H9 (cell line): ENCODE results near the gene P4HA3. TPM values are rescaled to one million over a fixed set of nuclear protein-coding genes. Genes with fewer than 3 reads are reported as not detected.

Experiments
- DNase-seq: peaks from one replicate; pipeline ENCODE4 v3.0.0-alpha.2; 2017
- H2AFZ ChIP-seq: one replicate; pipeline ENCODE4 v1.6.1; 2013; ENCODE audit warnings: mild to moderate bottlenecking, low read length, control low read depth, moderate library complexity
- H2AK5ac ChIP-seq: 2 replicates; pipeline ENCODE4 v1.6.1; 2013; ENCODE audit warnings: low read length, control low read depth, mixed read lengths; ENCODE audit not compliant: insufficient read length
- H2BK120ac ChIP-seq: one replicate; pipeline ENCODE4 v1.6.1; 2013; ENCODE audit warnings: low read depth, mild to moderate bottlenecking, low read length, control low read depth, inconsistent platforms; ENCODE audit not compliant: poor library complexity, severe bottlenecking
- H2BK12ac ChIP-seq: 2 replicates; pipeline ENCODE4 v1.6.1; 2013; ENCODE audit warnings: low read length, control low read depth, mixed read lengths, low read depth; ENCODE audit not compliant: insufficient read length
- H2BK15ac ChIP-seq: 2 replicates; pipeline ENCODE4 v1.6.1; 2013; ENCODE audit warnings: low read depth, low read length, control low read depth
- H2BK20ac ChIP-seq: one replicate; pipeline ENCODE4 v1.6.1; 2013; ENCODE audit warnings: low read depth, mild to moderate bottlenecking, low read length, control low read depth, inconsistent platforms; ENCODE audit not compliant: poor library complexity, severe bottlenecking
- H2BK5ac ChIP-seq: 2 replicates; pipeline ENCODE4 v1.6.1; 2013; ENCODE audit warnings: low read length, control low read depth, mixed read lengths; ENCODE audit not compliant: insufficient read length
- H3K14ac ChIP-seq: 2 replicates; pipeline ENCODE4 v1.6.1; 2013; ENCODE audit warnings: low read length, control low read depth; ENCODE audit not compliant: insufficient read depth
- H3K18ac ChIP-seq: 2 replicates; pipeline ENCODE4 v1.6.1; 2013; ENCODE audit warnings: low read depth, mild to moderate bottlenecking, mixed read lengths, low read length, control low read depth; ENCODE audit not compliant: insufficient read length
- H3K23ac ChIP-seq: 2 replicates; pipeline ENCODE4 v1.6.1; 2013; ENCODE audit warnings: low read length, control low read depth, mixed read lengths, low read depth; ENCODE audit not compliant: insufficient read length
- H3K23me2 ChIP-seq: 2 replicates; pipeline ENCODE4 v1.6.1; 2013; ENCODE audit warnings: low read depth, mild to moderate bottlenecking, mixed read lengths, low read length, control low read depth; ENCODE audit not compliant: insufficient read length, poor library complexity, severe bottlenecking
- H3K27ac ChIP-seq: 2 replicates; pipeline ENCODE4 v1.5.1; 2013; ENCODE audit warnings: low read length, control low read depth, mixed read lengths, low read depth; ENCODE audit not compliant: insufficient read length
- H3K27me3 ChIP-seq: 2 replicates; pipeline ENCODE4 v1.6.1; 2013; ENCODE audit warnings: low read length, control low read depth, inconsistent platforms; ENCODE audit not compliant: insufficient read depth
- H3K4ac ChIP-seq: 2 replicates; pipeline ENCODE4 v1.6.1; 2013; ENCODE audit warnings: low read depth, mild to moderate bottlenecking, control low read depth, inconsistent platforms, low read length, moderate library complexity
- H3K4me1 ChIP-seq: 2 replicates; pipeline ENCODE4 v1.6.1; 2013; ENCODE audit warnings: low read length, control low read depth, inconsistent platforms; ENCODE audit not compliant: insufficient read depth
- H3K4me2 ChIP-seq: 2 replicates; pipeline ENCODE4 v1.6.1; 2013; ENCODE audit warnings: low read length, control low read depth, mixed read lengths; ENCODE audit not compliant: insufficient read length, insufficient read depth
- H3K56ac ChIP-seq: 2 replicates; pipeline ENCODE4 v1.6.1; 2013; ENCODE audit warnings: low read depth, mild to moderate bottlenecking, mixed read lengths, low read length, control low read depth; ENCODE audit not compliant: insufficient read length
- H3K79me1 ChIP-seq: 2 replicates; pipeline ENCODE4 v1.6.1; 2013; ENCODE audit warnings: low read depth, mild to moderate bottlenecking, moderate library complexity, low read length, control low read depth, inconsistent platforms; ENCODE audit not compliant: insufficient read depth, poor library complexity, severe bottlenecking
- H3K79me2 ChIP-seq: 2 replicates; pipeline ENCODE4 v1.6.1; 2013; ENCODE audit warnings: low read length, control low read depth, inconsistent platforms; ENCODE audit not compliant: insufficient read depth
- H3K9ac ChIP-seq: 2 replicates; pipeline ENCODE4 v1.6.1; 2013; ENCODE audit warnings: low read length, control low read depth, mixed read lengths; ENCODE audit not compliant: insufficient read length; ENCODE audit errors: extremely low read depth
- H3K9me3 ChIP-seq: one replicate; pipeline ENCODE4 v1.6.1; 2013; ENCODE audit warnings: low read depth, low read length, inconsistent platforms; ENCODE audit not compliant: control insufficient read depth
- H3T11ph ChIP-seq: one replicate; pipeline ENCODE4 v1.6.1; 2013; ENCODE audit warnings: mild to moderate bottlenecking, low read length, control low read depth, inconsistent platforms
- H4K20me1 ChIP-seq: one replicate; pipeline ENCODE4 v1.6.1; 2013; ENCODE audit not compliant: control insufficient read depth, insufficient read length, insufficient read depth
- H4K5ac ChIP-seq: 2 replicates; pipeline ENCODE4 v1.6.1; 2013; ENCODE audit warnings: low read depth, mild to moderate bottlenecking, mixed read lengths, low read length, control low read depth; ENCODE audit not compliant: insufficient read length
- H4K8ac ChIP-seq: replicated peaks from 2 replicates; pipeline ENCODE4 v1.6.1; 2013; ENCODE audit warnings: low read length, control low read depth, mixed read lengths, low read depth; ENCODE audit not compliant: insufficient read length
- H4K91ac ChIP-seq: 2 replicates; pipeline ENCODE4 v1.6.1; 2013; ENCODE audit warnings: low read depth, mild to moderate bottlenecking, moderate library complexity, mixed read lengths, low read length, control low read depth; ENCODE audit not compliant: insufficient read length
- H3K27ac Mint-ChIP-seq, 3 experiments: 2 replicates in 2 of 3; 3 replicates in 1 of 3; pipeline ENCODE4 v1.8.0; 2020 to 2021; ENCODE audit warnings: mixed read lengths in 3 of 3, mild to moderate bottlenecking in 1 of 3, moderate library complexity in 1 of 3
- H3K27me3 Mint-ChIP-seq: 2 replicates; pipeline ENCODE4 v1.8.0; 2021; ENCODE audit warnings: low read depth, mild to moderate bottlenecking, moderate library complexity, mixed read lengths
- H3K36me3 Mint-ChIP-seq, 3 experiments: 2 replicates in 2 of 3; 3 replicates in 1 of 3; pipeline ENCODE4 v1.8.0; 2020 to 2021; ENCODE audit warnings: low read depth in 3 of 3, mixed read lengths in 3 of 3; ENCODE audit not compliant: insufficient read depth in 1 of 3
- H3K4me1 Mint-ChIP-seq, 2 experiments: 2 replicates each; pipeline ENCODE4 v1.8.0; 2020; ENCODE audit warnings: mixed read lengths in 2 of 2
- H3K4me3 Mint-ChIP-seq, 2 experiments: 2 replicates in 1 of 2; 3 replicates in 1 of 2; pipeline ENCODE4 v1.8.0; 2020 to 2021; ENCODE audit warnings: mild to moderate bottlenecking in 2 of 2, mixed read lengths in 2 of 2, moderate library complexity in 1 of 2
- H3K9me3 Mint-ChIP-seq, 2 experiments: 2 replicates in 1 of 2; 3 replicates in 1 of 2; pipeline ENCODE4 v1.8.0; 2020; ENCODE audit warnings: mild to moderate bottlenecking in 2 of 2, mixed read lengths in 2 of 2, moderate library complexity in 1 of 2
- CTCF ChIP-seq: fragments of 200-600 bp; sonication (generic); conservative IDR thresholded peaks from 3 replicates; pipeline ENCODE4 v1.8.0; 2021; ENCODE audit warnings: antibody characterized with exemption, mild to moderate bottlenecking
- WGBS: extraction: QIAGEN DNeasy Blood & Tissue Kit; methylation state at CpG from one replicate; pipeline ENCODE4 v1.1.7; 2013; ENCODE audit warnings: missing lambda C conversion rate, low lambda C conversion rate, mixed read lengths; ENCODE audit not compliant: insufficient read length; ENCODE audit errors: extremely low coverage; 5-methylcytosine and 5-hydroxymethylcytosine counted together
- total RNA-seq: library from RNA; stranded (reverse); gene quantifications from 2 replicates; pipeline ENCODE4 v1.2.1, GENCODE V29; 2021

The P4HA3 gene
- total RNA-seq, 1 experiment from 2014 or later: not detected

DNA sequence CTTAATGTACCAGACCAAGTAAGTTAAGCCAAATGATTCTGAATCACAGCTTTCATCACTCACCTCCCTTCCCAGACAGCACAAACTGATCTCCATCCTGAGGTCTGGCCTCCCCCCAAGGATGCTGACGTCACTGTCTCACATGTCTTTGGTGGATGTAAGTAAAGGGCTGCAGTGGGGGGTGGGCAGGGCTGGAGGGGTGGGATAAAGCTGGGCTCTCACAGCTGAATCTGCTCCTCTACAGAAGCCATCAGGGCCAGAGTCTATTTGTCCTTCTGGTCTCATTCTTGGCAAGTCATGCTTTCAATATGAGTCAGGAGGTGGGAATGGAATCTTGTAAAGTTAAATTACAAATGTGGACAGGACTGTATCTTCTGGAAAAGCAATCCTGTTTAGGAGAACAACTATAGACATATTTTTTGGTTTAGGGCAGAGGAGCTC, 32.7 kb downstream of the P4HA3 start:
- Histone ChIP-seq H2BK15ac (no peak overlapping the region), H3K4me1 (0 out of 2 replicates have a peak, but pooled peaks cover 1% of the 10 kb centered on the region), H2BK5ac (no peak overlapping the region), H3K27ac (no peak overlapping the region), H4K91ac (no peak overlapping the region), H3T11ph (no peak overlapping the region), H4K5ac (no peak overlapping the region), H2BK20ac (no peak overlapping the region), H3K27me3 (no peaks in the 10 kb centered on the region), H3K56ac (no peak overlapping the region), H3K79me2 (no peaks in the 10 kb centered on the region), H3K4me2 (no peak overlapping the region), H3K23me2 (no peaks in the 10 kb centered on the region), H2BK120ac (no peak overlapping the region), H3K79me1 (no peaks in the 10 kb centered on the region), H2AK5ac (no peak overlapping the region), H4K8ac (no peak overlapping the region), H4K20me1 (no peaks in the 10 kb centered on the region), H3K23ac (no peak overlapping the region), H3K9ac (no peak overlapping the region), H3K14ac (no peak overlapping the region), H2AFZ (no peak overlapping the region), H2BK12ac (no peak overlapping the region), H3K18ac (no peak overlapping the region), H3K9me3 (no peaks in the 10 kb centered on the region), H3K4ac (no peak overlapping the region)
- Mint-ChIP-seq H3K36me3 (no peaks in the 10 kb centered on the region), H3K27ac (no peak overlapping the region), H3K4me1 (no peaks in the 10 kb centered on the region), H3K4me3 (no peak overlapping the region), H3K9me3 (no peaks in the 10 kb centered on the region), H3K27me3 (no peaks in the 10 kb centered on the region)
- no peak for DNase-seq
- TF ChIP-seq CTCF: no peak
- no CpG with 5 or more reads among the region's 1 CpG for WGBS
